Measurements from ENCODE around the gene PDE6H.

Gene PDE6H

DNA sequence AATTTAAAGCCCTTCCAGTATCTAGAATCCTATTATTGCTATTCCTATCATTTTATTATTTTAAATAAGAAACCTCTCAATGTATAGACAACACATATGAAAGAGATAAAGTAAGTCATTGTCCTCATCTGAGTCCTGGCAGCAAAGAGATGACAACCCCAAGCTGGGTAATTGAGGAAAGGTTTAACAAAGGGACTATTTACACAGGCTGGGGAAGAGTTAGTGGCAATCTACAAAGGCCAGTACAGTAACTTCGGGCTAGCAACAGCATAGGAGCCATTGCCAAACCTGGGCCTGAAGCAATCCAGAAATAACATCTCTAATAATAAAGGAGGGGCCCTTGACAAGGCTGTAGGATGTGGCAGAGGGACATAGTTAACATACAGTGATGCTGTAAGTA lies 11.2 kb downstream of the PDE6H start:
- no peak overlapping the region for H3K27ac ChIP-seq
- CTCF ChIA-PET: no interaction called here
- DNase-seq (ENCODE audit: low spot score): no peak
- POLR2A ChIA-PET (ENCODE audit: low non-redundant PET): no interaction called here
- TF ChIP-seq, protein P1, sequence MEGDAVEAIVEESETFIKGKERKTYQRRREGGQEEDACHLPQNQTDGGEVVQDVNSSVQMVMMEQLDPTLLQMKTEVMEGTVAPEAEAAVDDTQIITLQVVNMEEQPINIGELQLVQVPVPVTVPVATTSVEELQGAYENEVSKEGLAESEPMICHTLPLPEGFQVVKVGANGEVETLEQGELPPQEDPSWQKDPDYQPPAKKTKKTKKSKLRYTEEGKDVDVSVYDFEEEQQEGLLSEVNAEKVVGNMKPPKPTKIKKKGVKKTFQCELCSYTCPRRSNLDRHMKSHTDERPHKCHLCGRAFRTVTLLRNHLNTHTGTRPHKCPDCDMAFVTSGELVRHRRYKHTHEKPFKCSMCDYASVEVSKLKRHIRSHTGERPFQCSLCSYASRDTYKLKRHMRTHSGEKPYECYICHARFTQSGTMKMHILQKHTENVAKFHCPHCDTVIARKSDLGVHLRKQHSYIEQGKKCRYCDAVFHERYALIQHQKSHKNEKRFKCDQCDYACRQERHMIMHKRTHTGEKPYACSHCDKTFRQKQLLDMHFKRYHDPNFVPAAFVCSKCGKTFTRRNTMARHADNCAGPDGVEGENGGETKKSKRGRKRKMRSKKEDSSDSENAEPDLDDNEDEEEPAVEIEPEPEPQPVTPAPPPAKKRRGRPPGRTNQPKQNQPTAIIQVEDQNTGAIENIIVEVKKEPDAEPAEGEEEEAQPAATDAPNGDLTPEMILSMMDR (conservative IDR thresholded peaks at IDR 0.05; ENCODE audit: low read depth): no peak

DNA sequence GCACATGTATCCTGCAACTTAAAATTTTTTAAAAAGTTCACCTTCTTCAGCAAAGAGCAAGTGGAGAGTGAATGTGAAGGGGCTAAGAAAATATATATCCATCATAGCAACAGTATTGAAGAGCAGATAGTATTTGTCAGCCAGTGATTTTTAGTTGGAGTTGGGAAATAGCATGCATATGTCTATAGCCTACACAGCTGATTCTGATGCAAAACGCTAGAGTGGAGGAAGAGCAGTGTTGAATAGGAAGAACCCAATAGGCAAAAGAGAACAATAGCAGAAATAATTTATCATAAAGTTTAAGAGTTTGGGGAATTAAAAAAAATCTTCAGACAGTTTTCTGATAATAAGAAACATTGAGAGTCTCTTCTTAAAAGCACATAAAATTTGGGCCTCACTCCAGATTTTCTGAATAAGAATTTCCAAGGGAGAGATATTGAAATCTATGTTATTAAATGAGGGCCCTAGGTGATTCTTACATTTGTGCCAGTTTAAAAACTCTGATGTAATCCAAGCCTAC lies 12.0 kb downstream of the PDE6H start:
- DNase-seq (ENCODE audit: low spot score): no peak
- no peak overlapping the region for H3K27ac ChIP-seq
- POLR2A ChIA-PET (ENCODE audit: low non-redundant PET): no interaction called here
- TF ChIP-seq, protein P1 (conservative IDR thresholded peaks at IDR 0.05; ENCODE audit: low read depth): no peak
- CTCF ChIA-PET: interaction anchor here (1.0 kb wide), 1 partner anchor 11 kb away, joined by 3 read pairs; no protein-coding TSS in a partner anchor

DNA sequence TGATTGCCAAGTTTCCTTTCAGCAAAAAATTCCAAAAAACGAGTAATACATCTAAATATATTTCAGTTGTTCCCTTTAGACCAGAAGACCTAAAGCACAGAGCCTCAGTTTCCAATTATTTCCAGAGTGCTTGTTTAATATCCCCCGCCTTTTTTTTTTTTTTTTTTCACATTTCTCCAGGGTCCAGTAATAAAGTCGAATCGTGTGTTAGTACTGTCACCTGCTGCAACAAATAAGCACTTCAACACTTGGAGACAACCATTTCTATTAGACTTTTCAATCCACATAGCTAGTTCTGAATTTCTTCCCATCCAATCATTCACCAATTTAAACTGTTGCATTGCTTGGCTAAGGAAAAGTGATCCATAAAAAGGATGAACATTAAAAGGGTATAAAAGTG lies 13.6 kb downstream of the PDE6H start:
- no peak for DNase-seq (ENCODE audit: low spot score)
- TF ChIP-seq, protein P1 (conservative IDR thresholded peaks at IDR 0.05; ENCODE audit: low read depth): no peak
- no peak overlapping the region for H3K27ac ChIP-seq
- ChIA-PET POLR2A (ENCODE audit: low non-redundant PET) (no interaction called here), CTCF (interaction anchor here (0.5 to 0.7 kb wide), 5 partner anchors 11 to 141 kb away, joined by 3 to 5 read pairs (median 3); no protein-coding TSS in a partner anchor)

DNA sequence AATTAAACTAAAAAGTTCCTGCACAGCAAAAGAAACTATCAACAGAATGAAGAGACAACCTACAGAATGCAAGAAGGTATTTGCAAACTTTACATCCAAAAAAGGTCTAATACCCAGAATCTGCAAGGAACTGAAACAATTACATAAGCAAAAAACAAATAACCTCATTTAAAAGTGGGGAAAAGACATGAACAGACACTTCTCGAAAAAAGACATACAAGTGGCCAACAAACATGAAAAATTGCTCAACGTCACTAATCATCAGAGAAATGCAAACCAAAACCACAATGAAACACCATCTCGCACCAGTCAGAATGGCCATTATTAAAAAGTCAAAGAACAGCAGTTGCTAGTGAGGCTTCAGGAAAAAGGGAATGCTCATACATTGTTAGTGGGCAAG lies 15.2 kb downstream of the PDE6H start:
- TF ChIP-seq, protein P1 (conservative IDR thresholded peaks at IDR 0.05; ENCODE audit: low read depth): no peak
- no peak overlapping the region for H3K27ac ChIP-seq
- no peak for DNase-seq (ENCODE audit: low spot score)
- CTCF ChIA-PET: no interaction called here
- POLR2A ChIA-PET (ENCODE audit: low non-redundant PET): no interaction called here

DNA sequence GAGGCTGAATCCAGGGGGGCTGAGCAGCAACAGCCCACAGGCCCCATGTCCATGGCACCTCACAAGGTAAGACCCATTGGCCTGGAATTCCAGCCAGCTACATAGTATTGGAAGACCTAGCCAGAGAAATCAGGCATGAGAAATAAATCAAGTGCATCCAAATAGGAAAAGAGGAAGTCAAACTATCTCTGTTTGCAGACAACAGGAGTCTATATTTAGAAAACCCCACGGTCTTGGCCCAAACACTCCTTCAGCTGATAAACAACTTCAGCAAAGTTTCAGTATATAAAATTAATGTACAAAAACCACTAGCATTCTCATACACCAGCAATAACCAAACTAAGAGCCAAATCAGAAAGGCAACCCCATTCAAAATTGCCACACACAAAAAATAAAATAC lies 16.9 kb downstream of the PDE6H start:
- no peak overlapping the region for H3K27ac ChIP-seq
- CTCF ChIA-PET: interaction anchor here (0.7 kb wide), 1 partner anchor 335 kb away, joined by 3 read pairs; no protein-coding TSS in a partner anchor
- TF ChIP-seq, protein P1 (conservative IDR thresholded peaks at IDR 0.05; ENCODE audit: low read depth): no peak
- no peak for DNase-seq (ENCODE audit: low spot score)
- POLR2A ChIA-PET (ENCODE audit: low non-redundant PET): no interaction called here

DNA sequence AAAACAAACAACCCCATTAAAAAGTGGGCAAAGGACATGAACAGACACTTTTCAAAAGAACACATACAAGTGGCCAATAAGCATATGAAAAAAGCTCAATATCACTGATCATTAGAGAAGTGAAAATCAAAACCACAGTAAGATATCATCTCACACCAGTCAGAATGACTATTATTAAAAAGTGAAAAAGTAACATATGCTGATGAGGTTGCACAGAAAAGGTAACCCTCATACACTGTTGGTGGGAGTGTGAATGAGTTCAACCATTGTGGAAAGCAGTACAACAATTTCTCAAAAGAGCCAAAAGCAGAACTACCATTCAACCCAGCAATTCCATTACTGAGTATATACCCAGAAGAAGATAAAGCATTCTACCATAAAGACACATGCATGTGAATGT lies 18.2 kb downstream of the PDE6H start:
- H3K27ac ChIP-seq: no peak overlapping the region
- CTCF ChIA-PET: no interaction called here
- no peak for DNase-seq (ENCODE audit: low spot score)
- POLR2A ChIA-PET (ENCODE audit: low non-redundant PET): no interaction called here
- TF ChIP-seq, protein P1 (conservative IDR thresholded peaks at IDR 0.05; ENCODE audit: low read depth): no peak
